ENCODE data around the gene PSMD6. TPM values are rescaled to one million over a fixed set of nuclear protein-coding genes. Genes with fewer than 3 reads are reported as not detected.

PSMD6 gene
- total RNA-seq = 53.5 and 67.5 TPM in 2 replicates

GRCh38 chr3:64023187-64023860, at the start of gene PSMD6:
Gene PSMD6 (minus strand): TSS chr3:64023494. CDS start chr3:64023419, 75 bp downstream.

Small RNA genes within 50 kb of the gene (small RNA-seq; reads per million reads assigned to genes)
- not detected for gene RF00012

Other genes starting within 250 kb of the PSMD6 start
- gene C3orf49, start 204.2 kb downstream of the PSMD6 start, total RNA-seq = not detected in 2 replicates
- 20.8 and 25.0 TPM in 2 replicates for gene THOC7, start 159.7 kb downstream of the PSMD6 start, total RNA-seq
- 19.8 and 33.6 TPM in 2 replicates for gene ATXN7, start 159.6 kb downstream of the PSMD6 start, total RNA-seq
- gene SCAANT1, start 111.1 kb downstream of the PSMD6 start, total RNA-seq = not detected in 2 replicates
- 62.7 and 89.2 TPM in 2 replicates for gene PRICKLE2, start 202.0 kb upstream of the PSMD6 start, total RNA-seq